22Rv1 (cell line): ENCODE measurements around the gene XPR1.

Experiments used
- H3K27ac ChIP-seq: fragments of 450-650 bp; 2 replicates; pipeline ENCODE4 v1.5.1; 2017
- ZFX ChIP-seq: fragments of 450-650 bp; IDR thresholded peaks from 2 replicates; pipeline ENCODE4 v1.6.1; 2017; ENCODE audit warnings: antibody characterized with exemption, borderline replicate concordance
- TF ChIP-seq, protein P1 (sequence below): fragments of 450-650 bp; IDR thresholded peaks from 2 replicates; pipeline ENCODE4 v1.5.1; 2017; ENCODE audit warnings: mild to moderate bottlenecking

XPR1 gene

DNA sequence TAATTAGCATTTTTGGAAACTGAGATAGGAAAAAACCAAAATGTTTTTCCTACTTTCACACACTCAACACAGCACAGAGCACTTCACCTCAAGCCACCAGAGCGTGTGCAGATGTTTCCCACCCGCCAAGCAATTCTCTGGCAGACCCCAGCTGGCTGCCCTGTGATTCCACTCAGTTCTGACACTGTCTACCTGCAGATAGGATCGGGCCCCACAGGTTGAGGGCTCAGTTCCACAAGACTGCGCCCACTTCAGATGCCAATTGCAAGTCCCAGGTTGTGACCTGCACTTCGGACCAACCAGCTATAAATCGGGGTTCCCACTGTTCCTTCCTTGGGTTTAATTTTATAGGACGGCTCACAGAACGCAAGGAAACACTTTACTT, 290.8 kb downstream of the XPR1 start:
- no peak for TF ChIP-seq ZFX
- TF ChIP-seq, protein P1, sequence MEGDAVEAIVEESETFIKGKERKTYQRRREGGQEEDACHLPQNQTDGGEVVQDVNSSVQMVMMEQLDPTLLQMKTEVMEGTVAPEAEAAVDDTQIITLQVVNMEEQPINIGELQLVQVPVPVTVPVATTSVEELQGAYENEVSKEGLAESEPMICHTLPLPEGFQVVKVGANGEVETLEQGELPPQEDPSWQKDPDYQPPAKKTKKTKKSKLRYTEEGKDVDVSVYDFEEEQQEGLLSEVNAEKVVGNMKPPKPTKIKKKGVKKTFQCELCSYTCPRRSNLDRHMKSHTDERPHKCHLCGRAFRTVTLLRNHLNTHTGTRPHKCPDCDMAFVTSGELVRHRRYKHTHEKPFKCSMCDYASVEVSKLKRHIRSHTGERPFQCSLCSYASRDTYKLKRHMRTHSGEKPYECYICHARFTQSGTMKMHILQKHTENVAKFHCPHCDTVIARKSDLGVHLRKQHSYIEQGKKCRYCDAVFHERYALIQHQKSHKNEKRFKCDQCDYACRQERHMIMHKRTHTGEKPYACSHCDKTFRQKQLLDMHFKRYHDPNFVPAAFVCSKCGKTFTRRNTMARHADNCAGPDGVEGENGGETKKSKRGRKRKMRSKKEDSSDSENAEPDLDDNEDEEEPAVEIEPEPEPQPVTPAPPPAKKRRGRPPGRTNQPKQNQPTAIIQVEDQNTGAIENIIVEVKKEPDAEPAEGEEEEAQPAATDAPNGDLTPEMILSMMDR = no peak
- no peak overlapping the region for H3K27ac ChIP-seq

DNA sequence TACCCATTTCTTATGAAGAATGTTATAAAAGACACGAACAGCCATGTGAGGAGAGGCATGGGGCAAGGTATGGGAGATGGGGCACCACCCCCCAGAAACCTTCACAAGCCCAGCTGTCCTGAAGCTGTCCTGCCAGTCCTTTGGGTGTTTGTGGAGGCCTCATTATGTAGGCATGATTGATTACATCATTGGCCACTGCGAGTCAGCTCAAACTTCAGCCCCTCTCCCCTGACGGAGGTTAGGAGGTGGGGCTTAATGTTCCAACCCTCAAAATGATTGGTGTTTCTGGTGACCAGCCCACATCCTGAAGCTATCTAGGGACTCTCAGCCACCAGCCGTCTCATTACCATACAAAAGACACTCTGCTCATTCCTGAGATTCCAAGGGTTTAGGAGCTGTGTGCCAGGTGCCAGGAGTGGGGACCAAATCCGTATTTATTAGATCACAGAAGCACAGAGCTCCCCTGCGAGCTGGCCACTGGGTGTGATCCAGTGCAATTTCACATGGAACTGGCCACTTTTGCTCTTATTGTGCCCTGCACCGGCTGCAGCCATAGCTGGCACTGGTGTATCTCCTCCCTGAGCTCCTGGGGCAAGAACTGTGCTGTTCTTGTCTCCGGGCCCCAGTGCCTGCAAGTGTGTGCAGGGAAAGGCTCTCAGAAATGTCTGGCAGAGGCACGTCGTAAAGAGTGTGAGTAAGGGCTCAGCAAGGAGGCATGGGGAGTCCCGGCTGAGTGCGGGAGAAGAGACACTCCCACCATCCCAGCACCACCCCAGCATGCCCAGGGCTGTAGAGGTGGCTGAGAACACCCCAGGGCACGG, 291.4 kb downstream of the XPR1 start:
- H3K27ac ChIP-seq = no peak overlapping the region

DNA sequence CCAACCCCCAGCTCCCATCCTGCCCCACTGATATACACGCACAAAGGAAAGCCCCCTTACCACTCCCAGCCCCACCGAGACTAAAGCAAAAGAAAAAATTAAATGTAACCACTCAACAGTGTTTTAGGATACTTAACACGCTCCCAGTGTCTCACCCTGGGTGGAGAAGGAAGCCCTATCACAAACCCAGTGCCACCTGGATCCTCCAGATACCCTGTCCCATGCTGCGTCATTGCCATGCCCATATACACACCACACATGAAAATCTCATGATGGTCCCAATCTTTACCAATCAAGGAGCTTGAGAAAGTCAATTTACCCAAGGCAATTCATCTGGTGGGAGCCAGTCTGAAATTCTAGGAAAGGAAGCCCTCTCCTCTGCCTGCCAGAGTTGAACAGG, 292.1 kb downstream of the XPR1 start:
- TF ChIP-seq, protein P1 = no peak
- TF ChIP-seq ZFX = no peak
- H3K27ac ChIP-seq = no peak overlapping the region

More for the DNA sequence above, 291.4 kb downstream of the XPR1 start:
- TF ChIP-seq ZFX = no peak
- TF ChIP-seq, protein P1 = no peak

DNA sequence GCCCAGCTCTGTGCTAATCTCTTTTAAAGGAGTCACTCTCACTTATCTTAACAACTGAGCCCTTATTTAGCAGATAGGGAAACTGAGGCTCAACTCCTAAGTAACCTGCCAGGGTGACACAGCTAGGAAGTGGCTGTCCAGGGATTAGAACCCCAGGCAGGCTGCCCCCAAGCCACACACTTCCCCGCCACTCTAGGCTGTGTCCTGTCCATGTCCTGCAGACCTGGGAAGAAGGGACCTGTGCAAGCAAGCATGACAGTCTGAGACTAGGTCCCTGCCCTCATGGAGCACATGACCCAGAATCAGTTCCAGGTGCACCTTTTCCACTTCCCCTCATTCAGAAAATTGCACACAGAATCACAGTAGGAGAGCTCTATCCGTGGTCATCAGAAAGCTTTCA, 293.1 kb downstream of the XPR1 start:
- H3K27ac ChIP-seq = no peak overlapping the region
- TF ChIP-seq, protein P1 = no peak
- TF ChIP-seq ZFX = no peak

DNA sequence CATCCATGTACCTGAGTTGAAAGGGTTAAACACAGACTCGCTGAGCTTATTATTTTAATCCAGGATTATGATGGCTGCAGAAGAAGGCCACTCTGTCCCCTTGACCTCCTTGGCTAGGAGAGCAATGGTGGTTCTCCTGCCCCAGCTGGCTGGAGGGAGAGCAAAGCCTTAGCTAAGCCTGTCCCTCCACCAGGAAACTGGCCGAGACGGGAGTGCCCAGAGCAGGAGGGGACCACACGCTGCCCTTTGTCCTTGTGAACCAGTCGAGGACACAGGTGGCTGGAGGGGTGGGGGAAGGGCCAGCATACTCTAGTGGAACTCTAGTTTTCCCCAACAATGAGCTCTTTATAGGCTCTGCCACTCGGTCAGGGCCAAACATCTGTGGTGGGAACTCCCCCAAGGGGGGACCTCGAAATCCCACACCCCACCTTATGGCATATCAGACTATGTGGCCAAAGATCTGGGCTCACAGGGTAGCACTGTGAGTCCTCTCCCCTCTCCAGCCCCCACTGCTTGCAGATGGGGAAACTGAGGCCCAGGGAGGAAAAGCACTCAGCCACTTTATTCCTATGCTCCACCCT, 293.7 kb downstream of the XPR1 start:
- no peak overlapping the region for H3K27ac ChIP-seq
- no peak for TF ChIP-seq ZFX
- TF ChIP-seq, protein P1 = no peak

DNA sequence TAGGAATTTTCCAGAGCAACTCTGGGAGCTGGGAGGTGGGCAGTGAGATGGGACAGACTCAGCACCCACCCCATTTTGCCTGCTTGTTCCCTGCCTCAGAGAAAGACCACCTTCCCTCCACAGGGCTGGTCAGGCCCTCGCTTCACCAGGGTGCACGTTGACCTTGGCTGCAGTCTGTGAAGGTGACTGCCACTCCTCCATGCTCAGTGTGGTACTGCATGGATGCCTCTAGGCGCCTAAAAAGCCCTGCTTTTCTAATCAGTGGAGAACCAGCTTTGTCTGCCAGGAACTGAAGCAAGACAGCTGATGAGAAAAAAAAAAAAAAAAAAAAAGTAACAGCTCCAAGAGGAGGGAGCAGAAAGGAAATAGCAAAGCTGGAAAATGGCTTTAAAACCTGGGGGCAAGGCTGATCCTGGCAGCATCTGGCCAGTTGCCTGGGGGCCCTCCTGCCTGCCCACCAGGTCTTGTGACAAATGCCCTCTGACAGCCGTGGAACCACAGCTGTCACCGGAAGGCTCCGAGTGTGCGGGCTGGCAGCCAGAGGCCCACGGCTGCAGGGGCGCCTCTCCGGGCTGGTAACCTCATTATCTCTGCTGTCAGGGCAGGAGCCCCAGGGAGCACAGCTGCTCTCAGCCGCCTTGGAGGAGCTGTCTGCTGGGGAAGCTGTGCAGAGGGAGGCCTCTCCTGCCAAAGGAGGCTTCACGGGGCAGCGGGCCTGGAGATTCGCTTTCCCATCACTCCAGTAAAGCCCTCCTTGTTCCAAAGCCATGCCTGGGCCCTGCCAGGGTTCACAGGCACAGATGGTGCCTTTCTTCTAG, 294.6 kb downstream of the XPR1 start:
- no peak for TF ChIP-seq ZFX
- TF ChIP-seq, protein P1 = no peak
- no peak overlapping the region for H3K27ac ChIP-seq
